Stimulated activated naive CD8-positive, alpha-beta T cell treated with anti-CD3 and anti-CD28 coated beads, Interleukin-15, Interleukin-2, amounts not matched to agents 100 ng/mL and 50 ng/mL, for 24 hours (primary cell): ENCODE measurements around the gene EIF2S2.

ENCODE experiments used
- H3K27ac Mint-ChIP-seq: one replicate; pipeline ENCODE4 v1.8.0; 2021; ENCODE audit warnings: mild to moderate bottlenecking, mixed read lengths
- H3K27me3 Mint-ChIP-seq: one replicate; pipeline ENCODE4 v1.8.0; 2021; ENCODE audit warnings: mixed read lengths
- H3K36me3 Mint-ChIP-seq: one replicate; pipeline ENCODE4 v1.8.0; 2021; ENCODE audit warnings: low read depth, mixed read lengths
- H3K4me1 Mint-ChIP-seq: one replicate; pipeline ENCODE4 v1.8.0; 2021; ENCODE audit warnings: low read depth, mixed read lengths
- H3K4me3 Mint-ChIP-seq: one replicate; pipeline ENCODE4 v1.8.0; 2021; ENCODE audit warnings: mild to moderate bottlenecking, mixed read lengths
- H3K9me3 Mint-ChIP-seq: one replicate; pipeline ENCODE4 v1.8.0; 2021; ENCODE audit warnings: mixed read lengths

The EIF2S2 gene

DNA sequence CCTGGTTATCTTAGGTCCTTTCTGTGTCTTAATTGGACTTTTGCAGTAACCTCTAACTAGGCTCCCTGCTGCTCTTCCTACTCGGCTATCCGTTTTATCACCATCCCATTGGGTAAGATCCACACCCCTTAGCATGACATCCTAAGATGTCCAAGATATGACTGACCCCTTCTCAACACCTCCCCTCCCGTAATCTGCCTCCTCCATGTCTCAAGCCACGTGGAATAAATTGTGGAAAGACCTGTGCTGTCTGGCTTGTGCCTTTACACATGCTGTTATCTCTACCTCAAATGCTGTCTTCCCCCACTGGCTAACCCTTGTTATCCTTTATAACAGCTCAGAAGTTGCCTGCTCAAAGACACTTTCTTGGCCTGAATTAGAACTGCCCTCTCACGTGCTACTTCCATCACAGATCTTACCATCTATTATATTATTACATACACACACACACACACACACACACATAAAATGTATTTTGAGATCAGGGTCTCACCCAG is 26.5 kb downstream of the EIF2S2 start:
- Mint-ChIP-seq H3K27me3 (no peaks in the 10 kb centered on the region), H3K36me3 (peaks cover 74% of the 10 kb centered on the region), H3K4me3 (no peak overlapping the region), H3K9me3 (no peaks in the 10 kb centered on the region), H3K27ac (peak overlapping the region; percentile 15), H3K4me1 (peaks cover 6% of the 10 kb centered on the region)

DNA sequence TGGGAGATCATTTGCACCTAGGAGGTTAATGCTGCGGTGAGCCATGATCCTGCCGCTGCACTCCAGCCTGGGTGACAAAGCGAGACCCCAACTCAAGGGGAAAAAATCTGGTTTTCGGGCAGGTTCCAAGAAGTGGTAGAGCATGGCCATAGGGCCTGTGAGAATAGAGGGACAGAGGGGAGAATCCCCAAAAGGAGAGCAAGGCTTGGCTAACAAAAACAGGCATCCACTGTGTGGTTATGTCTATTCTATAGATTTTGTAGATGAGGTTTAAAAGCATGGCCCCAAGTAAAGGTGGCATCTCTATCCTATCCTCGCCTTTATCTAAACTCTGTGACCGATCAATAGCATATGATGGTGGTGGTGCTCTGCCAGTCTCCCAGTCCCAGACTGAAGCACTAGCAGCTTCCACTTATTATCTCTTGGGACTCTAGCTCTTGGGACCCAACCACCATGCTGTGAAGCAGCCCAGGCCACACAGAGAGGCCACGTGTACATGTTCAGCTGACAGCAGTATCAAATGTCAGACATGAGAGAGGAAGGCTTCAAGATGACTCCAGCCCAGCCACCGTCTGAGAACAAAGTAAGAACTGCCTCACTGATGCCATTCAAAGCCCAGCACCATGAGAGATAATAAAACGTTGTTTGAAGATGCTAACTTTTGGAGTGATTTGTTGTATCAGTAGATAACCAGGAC is 27.7 kb downstream of the EIF2S2 start:
- no peak overlapping the region for H3K4me3 Mint-ChIP-seq
- no peaks in the 10 kb centered on the region for H3K9me3 Mint-ChIP-seq
- H3K27me3 Mint-ChIP-seq: no peaks in the 10 kb centered on the region
- peaks cover 6% of the 10 kb centered on the region for H3K4me1 Mint-ChIP-seq
- peak overlapping the region; percentile 28 for H3K27ac Mint-ChIP-seq
- H3K36me3 Mint-ChIP-seq: peaks cover 66% of the 10 kb centered on the region

DNA sequence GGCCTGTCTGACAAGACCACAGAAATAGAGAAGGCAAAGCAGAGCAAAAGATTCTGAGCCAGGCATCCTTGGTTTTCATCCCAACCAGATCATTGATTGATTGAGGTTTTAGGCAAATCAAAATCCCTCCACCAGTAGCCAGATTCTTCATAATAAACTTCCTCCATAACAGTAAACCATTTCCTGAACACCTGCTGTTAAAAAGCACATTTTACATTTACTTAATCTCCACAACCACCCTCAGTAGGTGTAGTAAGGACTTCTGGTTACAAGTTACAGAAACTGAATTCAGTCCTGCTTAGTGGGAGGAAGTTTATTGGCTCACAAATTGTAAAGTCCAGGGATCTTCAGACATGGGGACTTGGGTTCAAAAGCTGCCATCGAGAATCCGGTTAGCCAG is 28.3 kb downstream of the EIF2S2 start:
- H3K4me3 Mint-ChIP-seq: no peak overlapping the region
- no peaks in the 10 kb centered on the region for H3K9me3 Mint-ChIP-seq
- H3K36me3 Mint-ChIP-seq: peaks cover 63% of the 10 kb centered on the region
- peaks cover 6% of the 10 kb centered on the region for H3K4me1 Mint-ChIP-seq
- peak overlapping the region; percentile 24 for H3K27ac Mint-ChIP-seq
- no peaks in the 10 kb centered on the region for H3K27me3 Mint-ChIP-seq

DNA sequence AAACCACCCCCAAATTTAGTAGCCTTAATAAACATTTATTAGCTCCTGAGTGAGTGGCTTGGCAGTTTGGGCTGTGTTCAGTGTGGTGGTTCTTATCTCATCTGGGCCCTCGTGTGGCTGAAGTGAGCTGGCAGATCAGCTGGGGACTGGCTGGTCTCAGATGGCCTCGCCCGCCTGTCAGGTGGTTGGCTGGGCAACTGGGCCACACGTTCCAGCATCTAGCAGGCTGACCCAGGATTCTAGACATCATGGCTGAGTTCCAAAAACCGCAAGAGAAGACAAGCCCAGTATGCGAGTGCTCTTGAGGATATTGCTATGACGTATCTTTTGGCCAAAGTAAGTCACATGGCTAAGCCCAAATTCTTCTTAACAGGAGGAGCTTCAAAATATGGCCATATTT is 28.9 kb downstream of the EIF2S2 start:
- peak overlapping the region; percentile 24 for H3K27ac Mint-ChIP-seq
- H3K27me3 Mint-ChIP-seq: no peaks in the 10 kb centered on the region
- peaks cover 59% of the 10 kb centered on the region for H3K36me3 Mint-ChIP-seq
- peaks cover 2% of the 10 kb centered on the region for H3K4me1 Mint-ChIP-seq
- no peak overlapping the region for H3K4me3 Mint-ChIP-seq
- H3K9me3 Mint-ChIP-seq: no peaks in the 10 kb centered on the region

DNA sequence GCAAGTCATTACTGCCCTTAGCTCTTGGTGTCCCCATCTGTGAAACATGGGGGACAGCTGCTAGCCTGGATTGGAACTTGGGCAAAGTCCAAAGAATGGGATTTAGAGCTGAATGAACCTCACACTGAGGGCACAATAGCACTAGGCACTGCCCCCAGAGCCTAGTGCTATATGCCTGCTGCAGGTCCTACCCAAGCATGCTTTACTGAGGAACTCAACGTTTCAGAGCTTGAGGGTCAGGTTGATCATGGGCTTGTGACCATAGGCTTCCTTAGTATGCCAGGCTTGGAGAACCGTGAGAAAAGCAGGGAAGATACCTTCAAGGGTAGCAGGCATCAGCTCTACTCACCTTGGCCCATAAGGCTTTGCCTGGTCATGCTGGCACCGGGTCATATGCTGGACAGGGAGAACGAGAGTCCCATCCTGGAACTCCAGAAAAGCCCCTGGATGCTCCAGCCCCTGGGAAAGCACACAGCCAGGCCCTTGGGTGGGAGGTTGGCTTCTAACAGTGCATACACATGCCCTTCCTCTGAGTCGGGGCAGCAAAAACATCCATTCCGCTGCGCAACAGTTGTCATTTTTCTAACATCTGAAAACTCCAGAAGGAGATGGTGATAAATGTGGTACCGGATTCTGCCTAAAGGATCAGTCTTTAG is 29.7 kb downstream of the EIF2S2 start:
- Mint-ChIP-seq H3K4me1 (no peaks in the 10 kb centered on the region), H3K9me3 (no peaks in the 10 kb centered on the region), H3K27me3 (no peaks in the 10 kb centered on the region), H3K36me3 (peaks cover 52% of the 10 kb centered on the region), H3K4me3 (no peak overlapping the region), H3K27ac (no peak overlapping the region)

DNA sequence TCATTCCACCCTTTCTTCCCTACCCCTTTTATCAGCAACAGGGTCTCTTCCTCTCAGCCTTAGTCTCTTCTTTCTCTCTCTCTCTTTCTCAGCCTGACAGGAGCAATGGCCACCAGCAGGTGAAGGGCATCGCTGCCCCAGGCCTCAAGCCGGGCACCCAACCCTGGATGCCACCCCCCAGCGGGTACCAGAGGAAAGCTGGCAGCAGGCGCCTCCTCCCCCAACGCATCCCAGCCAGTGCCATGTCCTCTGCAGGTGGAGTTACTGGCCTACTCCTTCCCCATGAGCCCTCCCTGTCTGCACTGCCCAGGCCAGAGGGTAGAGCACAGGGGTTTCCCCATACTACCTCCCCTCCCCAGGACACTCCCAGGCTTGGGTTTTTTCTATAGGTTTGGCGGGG is 32.2 kb downstream of the EIF2S2 start:
- H3K9me3 Mint-ChIP-seq: no peaks in the 10 kb centered on the region
- H3K27ac Mint-ChIP-seq: peak overlapping the region; percentile 32
- H3K36me3 Mint-ChIP-seq: peaks cover 44% of the 10 kb centered on the region
- H3K27me3 Mint-ChIP-seq: no peaks in the 10 kb centered on the region
- H3K4me1 Mint-ChIP-seq: no peaks in the 10 kb centered on the region
- no peak overlapping the region for H3K4me3 Mint-ChIP-seq

DNA sequence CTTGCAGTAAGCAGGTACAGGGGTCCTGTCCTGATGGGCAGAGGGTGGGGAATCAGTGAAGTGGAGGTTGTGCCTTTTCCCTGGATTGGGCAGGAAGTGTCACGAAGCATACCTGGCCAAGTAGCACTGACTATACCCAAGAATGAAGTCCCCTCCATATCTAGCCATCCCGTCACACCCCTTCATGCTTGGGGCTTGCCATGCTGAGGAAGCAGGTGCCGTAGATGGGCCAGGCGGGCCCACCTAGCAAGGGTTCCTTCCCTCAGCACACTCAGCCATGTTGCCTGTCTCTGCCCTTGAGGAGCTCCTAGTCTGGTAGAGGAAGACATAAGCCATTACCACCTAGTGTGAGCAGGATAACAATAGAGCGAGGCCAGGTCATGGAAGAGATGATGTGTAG is 33.5 kb downstream of the EIF2S2 start:
- Mint-ChIP-seq H3K9me3 (no peaks in the 10 kb centered on the region), H3K4me1 (peaks cover 11% of the 10 kb centered on the region), H3K36me3 (peaks cover 31% of the 10 kb centered on the region), H3K27me3 (no peaks in the 10 kb centered on the region), H3K4me3 (no peak overlapping the region), H3K27ac (no peak overlapping the region)

DNA sequence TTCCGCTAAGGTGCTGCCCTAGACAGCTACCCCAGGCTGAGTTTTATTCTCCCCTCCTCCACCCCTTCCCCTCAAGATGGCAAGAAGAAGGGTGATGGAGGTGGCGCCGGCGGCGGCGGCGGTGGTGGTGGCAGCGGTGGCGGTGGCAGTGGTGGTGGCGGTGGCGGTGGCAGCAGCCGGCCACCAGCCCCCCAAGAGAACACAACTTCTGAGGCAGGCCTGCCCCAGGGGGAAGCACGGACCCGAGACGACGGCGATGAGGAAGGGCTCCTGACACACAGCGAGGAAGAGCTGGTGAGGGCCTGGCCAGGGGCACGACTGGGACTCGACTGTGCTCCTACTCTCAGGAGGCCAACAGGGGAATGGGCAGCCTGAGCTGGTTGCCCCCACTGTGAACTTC is 35.1 kb downstream of the EIF2S2 start:
- no peak overlapping the region for H3K4me3 Mint-ChIP-seq
- no peaks in the 10 kb centered on the region for H3K27me3 Mint-ChIP-seq
- H3K27ac Mint-ChIP-seq: no peak overlapping the region
- H3K36me3 Mint-ChIP-seq: peaks cover 36% of the 10 kb centered on the region
- peaks cover 15% of the 10 kb centered on the region for H3K4me1 Mint-ChIP-seq
- H3K9me3 Mint-ChIP-seq: no peaks in the 10 kb centered on the region

DNA sequence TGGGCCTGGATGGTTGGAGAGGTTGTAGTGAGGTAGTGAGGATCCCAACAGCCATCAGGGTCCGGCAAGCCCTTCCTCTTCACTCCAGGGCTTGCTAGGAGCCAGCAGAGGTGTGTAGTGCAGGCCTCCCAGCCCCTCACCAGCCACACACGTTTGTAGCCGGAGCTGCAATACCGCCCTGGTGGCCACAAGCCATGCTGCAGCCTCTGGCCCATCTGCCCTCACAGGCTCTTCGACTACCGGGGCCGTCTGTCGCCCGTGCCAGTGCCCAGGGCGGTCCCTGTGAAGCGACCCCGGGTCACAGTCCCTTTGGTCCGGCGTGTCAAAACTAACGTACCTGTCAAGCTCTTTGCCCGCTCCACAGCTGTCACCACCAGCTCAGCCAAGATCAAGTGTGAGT is 36.4 kb downstream of the EIF2S2 start:
- Mint-ChIP-seq H3K9me3 (no peaks in the 10 kb centered on the region), H3K36me3 (peaks cover 28% of the 10 kb centered on the region), H3K4me1 (peaks cover 18% of the 10 kb centered on the region), H3K27ac (peak overlapping the region; percentile 16), H3K4me3 (no peak overlapping the region), H3K27me3 (no peaks in the 10 kb centered on the region)

DNA sequence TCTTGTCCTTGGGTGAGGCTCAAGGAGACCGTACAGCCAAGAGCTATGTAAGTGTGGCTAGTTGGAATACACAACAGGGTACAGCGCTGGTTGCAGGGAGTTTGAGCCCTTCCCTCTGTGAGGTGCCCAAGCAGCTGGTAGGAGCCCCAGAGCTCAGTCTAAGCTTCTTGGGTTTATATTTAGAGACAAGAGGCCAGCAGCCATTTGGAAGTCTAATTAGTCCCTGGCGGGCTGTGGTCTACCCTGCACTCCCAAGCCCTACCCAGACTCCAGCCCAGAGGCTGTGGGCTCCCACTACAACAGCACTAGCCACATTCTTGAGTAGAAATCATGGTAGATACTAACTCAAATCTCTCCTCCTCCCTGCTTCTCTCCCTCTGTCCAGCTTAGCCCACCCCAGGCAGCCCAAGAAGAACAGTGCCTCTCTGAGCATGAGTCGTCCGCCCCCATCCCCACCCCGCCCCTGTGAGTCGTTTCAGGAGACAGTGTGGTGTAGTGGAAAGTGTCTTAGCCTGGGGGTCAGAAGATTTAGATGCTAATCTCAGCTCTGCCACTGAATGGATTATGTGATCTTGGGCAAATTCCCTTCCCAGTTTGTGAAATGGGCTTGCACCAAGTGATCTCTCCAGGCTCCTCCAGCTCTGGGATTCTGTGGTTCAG is 37.8 kb downstream of the EIF2S2 start:
- H3K4me3 Mint-ChIP-seq: no peak overlapping the region
- peaks cover 25% of the 10 kb centered on the region for H3K36me3 Mint-ChIP-seq
- H3K9me3 Mint-ChIP-seq: no peaks in the 10 kb centered on the region
- peaks cover 28% of the 10 kb centered on the region for H3K4me1 Mint-ChIP-seq
- no peak overlapping the region for H3K27ac Mint-ChIP-seq
- H3K27me3 Mint-ChIP-seq: no peaks in the 10 kb centered on the region

DNA sequence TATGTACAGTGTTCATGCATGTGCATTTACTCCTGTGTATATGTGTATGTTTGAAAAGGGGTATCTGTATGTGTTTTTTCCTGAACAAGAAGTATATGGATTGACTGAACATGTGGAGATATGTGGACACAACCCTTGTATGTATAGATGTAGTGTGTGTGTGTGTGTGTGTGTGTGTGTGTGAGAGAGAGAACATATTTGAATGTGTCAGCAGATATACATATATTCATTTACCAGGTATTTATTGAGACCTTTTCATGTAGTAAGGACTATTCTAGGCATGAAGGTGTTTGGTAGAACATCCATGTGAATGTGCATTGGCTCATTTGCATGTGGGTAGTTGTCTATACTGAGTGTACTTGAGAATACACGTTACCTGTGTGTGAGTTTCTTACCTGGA is 39.3 kb downstream of the EIF2S2 start:
- no peaks in the 10 kb centered on the region for H3K9me3 Mint-ChIP-seq
- H3K36me3 Mint-ChIP-seq: peaks cover 18% of the 10 kb centered on the region
- H3K4me1 Mint-ChIP-seq: peaks cover 41% of the 10 kb centered on the region
- no peak overlapping the region for H3K4me3 Mint-ChIP-seq
- no peaks in the 10 kb centered on the region for H3K27me3 Mint-ChIP-seq
- peak overlapping the region; percentile 38 for H3K27ac Mint-ChIP-seq

DNA sequence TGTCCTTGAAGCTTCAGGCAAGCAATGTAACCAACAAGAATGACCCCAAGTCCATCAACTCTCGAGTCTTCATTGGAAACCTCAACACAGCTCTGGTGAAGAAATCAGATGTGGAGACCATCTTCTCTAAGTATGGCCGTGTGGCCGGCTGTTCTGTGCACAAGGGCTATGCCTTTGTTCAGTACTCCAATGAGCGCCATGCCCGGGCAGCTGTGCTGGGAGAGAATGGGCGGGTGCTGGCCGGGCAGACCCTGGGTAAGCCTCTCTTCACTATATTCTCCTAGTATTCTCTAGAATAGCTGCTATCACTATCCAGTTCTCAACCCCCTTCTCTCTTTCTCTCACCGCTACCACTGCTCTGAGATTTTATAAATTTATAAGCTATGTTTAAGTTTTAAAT is 40.0 kb downstream of the EIF2S2 start:
- H3K4me1 Mint-ChIP-seq: peaks cover 42% of the 10 kb centered on the region
- no peak overlapping the region for H3K4me3 Mint-ChIP-seq
- H3K9me3 Mint-ChIP-seq: no peaks in the 10 kb centered on the region
- H3K27ac Mint-ChIP-seq: no peak overlapping the region
- H3K27me3 Mint-ChIP-seq: no peaks in the 10 kb centered on the region
- H3K36me3 Mint-ChIP-seq: peaks cover 18% of the 10 kb centered on the region

DNA sequence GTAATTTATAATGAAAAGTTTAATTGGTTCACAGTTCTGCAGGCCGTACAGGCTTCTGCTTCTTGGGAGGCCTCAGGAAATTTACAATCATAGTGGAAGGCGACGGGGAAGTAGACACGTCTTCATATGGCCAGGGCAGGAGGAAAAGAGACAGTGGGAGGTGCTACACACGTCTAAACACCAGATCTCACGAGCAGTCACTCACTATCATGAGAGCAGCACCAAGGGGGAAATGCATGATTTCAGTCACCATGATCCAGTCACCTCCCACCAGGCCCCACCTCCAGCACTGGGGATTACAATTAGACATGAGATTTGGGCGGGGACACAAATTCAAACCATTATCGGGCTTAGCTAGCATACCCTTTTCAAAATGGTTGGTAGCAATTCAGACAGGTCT is 41.2 kb downstream of the EIF2S2 start:
- no peak overlapping the region for H3K4me3 Mint-ChIP-seq
- no peaks in the 10 kb centered on the region for H3K9me3 Mint-ChIP-seq
- peaks cover 42% of the 10 kb centered on the region for H3K4me1 Mint-ChIP-seq
- H3K27me3 Mint-ChIP-seq: no peaks in the 10 kb centered on the region
- peaks cover 12% of the 10 kb centered on the region for H3K36me3 Mint-ChIP-seq
- peak overlapping the region; percentile 61 for H3K27ac Mint-ChIP-seq

DNA sequence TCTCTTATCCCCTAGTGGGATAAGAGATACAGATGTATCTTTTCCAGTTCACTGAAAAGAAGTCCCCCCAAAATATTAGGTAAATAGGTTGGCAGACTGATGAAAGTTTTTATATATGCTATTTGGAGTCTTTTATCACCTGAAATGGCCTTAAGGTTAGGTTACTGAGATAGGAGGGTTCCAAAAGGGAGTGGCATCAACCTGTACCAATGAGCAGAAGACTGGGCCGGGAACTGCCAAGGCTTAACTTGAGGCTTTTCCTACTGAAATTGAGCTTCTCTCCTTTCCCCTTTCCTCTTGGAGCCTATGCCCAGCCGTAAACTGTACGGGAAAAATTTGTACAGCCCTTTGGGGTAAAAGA is 42.0 kb downstream of the EIF2S2 start:
- Mint-ChIP-seq H3K4me1 (peaks cover 42% of the 10 kb centered on the region), H3K36me3 (peaks cover 13% of the 10 kb centered on the region), H3K4me3 (no peak overlapping the region), H3K27ac (no peak overlapping the region), H3K9me3 (no peaks in the 10 kb centered on the region), H3K27me3 (no peaks in the 10 kb centered on the region)

DNA sequence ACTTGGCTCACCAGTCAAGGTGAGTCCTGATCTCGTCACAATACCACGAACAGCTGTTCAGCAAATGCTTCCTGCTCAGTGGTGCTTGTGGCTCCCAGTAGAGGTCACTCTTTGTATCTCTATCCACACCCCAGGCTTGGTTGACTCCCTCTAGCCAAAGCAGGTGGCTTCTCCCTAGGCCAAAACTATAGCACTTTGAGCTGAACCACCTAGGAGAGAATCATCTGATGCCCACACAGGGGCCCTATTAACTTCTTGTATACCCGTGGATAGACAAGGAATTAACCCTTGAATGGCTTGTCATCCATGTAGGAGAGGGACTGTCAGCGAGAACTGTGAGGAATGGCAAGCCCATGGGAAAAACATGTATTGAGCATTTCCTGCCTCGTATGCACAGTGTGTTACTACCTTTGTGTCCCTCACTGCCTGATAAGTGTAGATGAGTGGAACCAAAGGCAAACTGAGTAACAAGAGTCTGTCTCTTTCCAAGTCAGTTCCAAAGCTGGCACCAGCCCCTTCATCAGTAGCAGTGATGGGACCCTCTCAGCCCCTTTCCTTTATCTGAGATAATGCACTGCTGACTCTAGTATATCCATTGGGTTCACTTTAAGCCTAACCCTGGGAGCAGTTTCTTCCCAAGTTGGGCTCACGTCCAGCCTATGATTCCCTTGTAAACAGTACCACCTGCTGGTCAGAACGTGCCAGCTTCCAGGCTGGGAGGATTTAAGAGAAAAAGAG is 42.5 kb downstream of the EIF2S2 start:
- peaks cover 17% of the 10 kb centered on the region for H3K36me3 Mint-ChIP-seq
- H3K4me3 Mint-ChIP-seq: no peak overlapping the region
- no peak overlapping the region for H3K27ac Mint-ChIP-seq
- H3K4me1 Mint-ChIP-seq: peaks cover 40% of the 10 kb centered on the region
- H3K9me3 Mint-ChIP-seq: no peaks in the 10 kb centered on the region
- H3K27me3 Mint-ChIP-seq: no peaks in the 10 kb centered on the region
